Epithelial cell of esophagus (primary cell): ENCODE results near the gene YWHAQ.

Experiments used
- DNase-seq: peaks from one replicate; pipeline ENCODE4 v3.0.0; 2010; ENCODE audit warnings: low read depth
- H3K4me3 ChIP-seq: 2 replicates; pipeline ENCODE4 v1.5.1; 2011; ENCODE audit warnings: mild to moderate bottlenecking, low read length, control low read depth
- CTCF ChIP-seq: IDR thresholded peaks from 2 replicates; pipeline ENCODE4 v1.5.1; 2011; ENCODE audit warnings: low read depth, mild to moderate bottlenecking, low read length, control low read depth, inconsistent platforms; ENCODE audit not compliant: insufficient read depth; ENCODE audit errors: missing control alignments

YWHAQ gene

GRCh38 chr2:9663008-9663879 lies 32.4 kb upstream of the YWHAQ start:
- no peak for TF ChIP-seq CTCF
- H3K4me3 ChIP-seq = no peak overlapping the region
- DNase-seq = no peak

- TF ChIP-seq CTCF = no peak
- no peak for DNase-seq
- H3K4me3 ChIP-seq = no peak overlapping the region
Observed at GRCh38 chr2:9661261-9661660, 30.5 kb upstream of the YWHAQ start.

GRCh38 chr2:9660781-9661180 lies 30.0 kb upstream of the YWHAQ start:
- no peak for DNase-seq
- TF ChIP-seq CTCF = no peak
- no peak overlapping the region for H3K4me3 ChIP-seq

GRCh38 chr2:9660154-9660553 lies 29.4 kb upstream of the YWHAQ start:
- no peak overlapping the region for H3K4me3 ChIP-seq
- DNase-seq = no peak
- TF ChIP-seq CTCF = no peak

- no peak overlapping the region for H3K4me3 ChIP-seq
- no peak for TF ChIP-seq CTCF
- DNase-seq = peak; percentile 90
Observed at GRCh38 chr2:9658972-9659371, 28.2 kb upstream of the YWHAQ start.

GRCh38 chr2:9657731-9658130 lies 26.9 kb upstream of the YWHAQ start:
- peak; percentile 4 for TF ChIP-seq CTCF
- no peak for DNase-seq
- H3K4me3 ChIP-seq = no peak overlapping the region

GRCh38 chr2:9657083-9657482 lies 26.3 kb upstream of the YWHAQ start:
- DNase-seq = no peak
- H3K4me3 ChIP-seq = no peak overlapping the region
- TF ChIP-seq CTCF = no peak
